Activated CD4-positive, alpha-beta T cell treated with anti-CD3 and anti-CD28 coated beads for 1 hour (primary cell): Measurements from ENCODE around the gene EIF4G3.
"Not testable (repeated sequence)": the region's sequence is repeated elsewhere in the genome, so short reads cannot be mapped to it uniquely, and the experiment has no call there.

Experiments used
- DNase-seq: peaks from one replicate; pipeline ENCODE4 v3.0.0-alpha.2; 2020

The EIF4G3 gene

DNA sequence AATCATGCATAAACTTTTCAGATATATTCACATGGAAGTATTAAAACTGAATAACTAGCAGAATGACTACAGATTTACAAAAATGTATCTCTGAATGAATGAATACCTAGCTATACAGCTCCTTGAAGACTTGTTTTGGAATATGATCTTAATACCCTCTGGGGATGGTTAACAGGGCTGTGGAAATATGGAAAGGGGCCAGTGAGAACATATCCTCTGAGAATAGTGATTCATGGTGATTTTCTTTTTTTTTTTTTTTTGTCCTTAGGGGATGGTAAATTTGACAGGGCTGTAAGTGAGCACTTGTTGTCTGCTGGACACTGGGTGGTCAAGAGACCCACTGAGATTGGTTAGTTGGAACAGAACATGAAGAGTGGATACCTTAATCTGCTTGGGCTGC, 308.9 kb downstream of the EIF4G3 start:
- DNase-seq, result no peak

DNA sequence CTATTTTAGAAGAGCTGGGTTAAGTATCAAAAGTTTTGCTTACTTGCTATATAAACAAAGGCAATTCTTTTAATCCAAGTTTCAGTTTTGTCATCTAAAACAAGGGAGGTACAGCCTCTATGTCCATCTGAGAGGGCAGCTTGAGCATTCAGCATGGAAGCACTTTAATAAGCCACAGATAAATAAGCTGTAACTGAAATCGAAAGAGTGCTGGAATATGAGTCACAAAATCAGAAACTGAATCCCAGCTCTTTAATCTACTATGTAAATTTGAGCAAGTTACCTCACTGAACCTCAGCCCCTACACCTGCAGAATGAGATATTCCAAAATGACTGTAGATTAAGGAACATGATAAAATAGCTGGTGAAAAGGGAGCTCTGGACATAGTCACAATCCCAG, 309.6 kb downstream of the EIF4G3 start:
- DNase-seq, result no peak

DNA sequence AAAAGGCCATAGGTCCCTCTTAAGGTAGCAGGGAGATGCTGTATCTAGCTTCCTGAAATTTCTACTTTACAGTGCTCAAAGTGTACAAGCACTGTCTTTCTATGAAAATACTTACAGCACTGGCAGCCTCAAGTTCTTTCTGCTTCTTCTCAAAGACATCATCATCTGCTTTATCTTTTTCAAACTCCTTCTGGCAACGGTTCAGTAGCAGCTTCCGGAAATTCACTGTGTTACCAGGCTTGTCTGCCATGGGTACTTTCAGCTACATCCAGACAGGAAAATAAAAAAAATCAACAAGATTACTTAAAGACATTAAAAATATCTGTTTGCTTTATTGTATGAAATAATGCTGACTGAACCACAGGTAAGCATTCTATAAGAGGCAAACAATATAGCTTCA, 311.7 kb downstream of the EIF4G3 start:
- no peak for DNase-seq

DNA sequence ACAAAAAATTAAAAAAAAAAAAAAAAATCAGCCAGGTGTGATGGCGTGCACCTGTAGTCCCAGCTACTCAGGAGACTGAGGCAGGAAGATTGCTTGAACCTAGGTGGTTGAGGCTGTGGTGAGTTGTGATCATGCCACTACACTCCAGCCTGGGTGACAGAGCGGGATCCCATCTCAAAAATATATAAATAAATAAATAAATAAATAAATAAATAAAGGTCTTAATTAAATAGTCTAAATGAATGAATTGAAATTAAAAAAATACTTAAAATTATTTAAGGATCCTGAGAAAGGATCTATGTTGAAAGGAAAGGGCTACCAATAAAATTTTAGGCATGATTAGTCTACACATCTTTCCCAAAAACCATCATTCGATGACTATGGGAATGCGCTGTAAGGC, 322.2 kb downstream of the EIF4G3 start:
- DNase-seq, result no peak

DNA sequence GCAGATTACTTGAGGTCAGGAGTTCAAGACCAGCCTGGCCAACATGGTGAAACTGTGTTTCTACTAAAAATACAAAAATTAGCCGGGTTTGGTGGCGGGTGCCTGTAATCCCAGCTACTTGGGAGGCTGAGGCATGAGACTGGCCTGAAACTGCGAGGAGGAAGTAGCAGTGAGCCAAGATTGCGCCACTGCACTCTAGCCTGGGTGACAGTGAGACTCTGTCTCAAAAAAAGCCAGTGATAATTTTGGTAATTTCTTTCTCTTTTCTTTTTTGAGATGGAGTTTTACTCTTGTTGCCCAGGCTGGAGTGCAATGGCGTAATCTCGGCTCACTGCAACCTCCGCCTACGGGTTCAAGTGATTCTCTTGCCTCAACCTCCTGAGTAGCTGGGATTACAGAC, 324.9 kb downstream of the EIF4G3 start:
- not testable (repeated sequence) for DNase-seq

DNA sequence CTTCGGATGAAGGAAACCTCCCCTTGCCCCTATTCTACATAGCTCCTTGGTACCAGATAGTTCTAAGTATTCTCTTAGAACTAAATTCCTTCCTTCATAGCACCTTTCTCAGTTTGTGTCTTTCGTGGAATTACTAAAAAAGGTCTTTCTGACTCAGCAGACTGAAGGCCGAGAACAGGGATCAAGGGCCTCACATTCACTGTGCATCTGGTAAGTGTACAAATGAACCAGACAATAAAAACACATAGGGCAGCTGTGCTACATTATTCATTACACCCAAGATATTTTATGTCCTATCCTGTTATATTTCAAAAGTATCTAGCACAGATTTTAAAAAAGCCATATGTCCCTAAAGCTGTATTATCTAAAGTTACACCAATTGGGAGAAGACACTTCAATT, 326.7 kb downstream of the EIF4G3 start:
- DNase-seq, result no peak

DNA sequence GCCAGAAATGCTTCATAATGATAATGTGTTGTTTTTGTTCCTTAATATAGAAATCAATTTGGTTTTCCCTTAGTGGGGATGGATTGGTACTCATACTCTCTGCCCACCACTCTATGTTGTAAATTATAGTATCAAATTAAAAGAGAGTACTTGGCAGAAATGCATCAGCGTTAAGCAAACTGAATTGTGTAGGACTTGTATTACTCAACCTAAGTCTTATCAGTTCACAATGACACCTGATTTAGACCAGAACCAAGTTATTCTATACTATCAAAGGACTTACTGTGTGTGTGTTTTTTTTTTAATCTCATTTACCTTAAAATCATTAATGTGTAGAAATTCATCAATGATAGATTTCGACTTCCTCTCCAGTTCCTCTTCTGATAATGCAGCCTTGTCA, 327.6 kb downstream of the EIF4G3 start:
- no peak for DNase-seq

DNA sequence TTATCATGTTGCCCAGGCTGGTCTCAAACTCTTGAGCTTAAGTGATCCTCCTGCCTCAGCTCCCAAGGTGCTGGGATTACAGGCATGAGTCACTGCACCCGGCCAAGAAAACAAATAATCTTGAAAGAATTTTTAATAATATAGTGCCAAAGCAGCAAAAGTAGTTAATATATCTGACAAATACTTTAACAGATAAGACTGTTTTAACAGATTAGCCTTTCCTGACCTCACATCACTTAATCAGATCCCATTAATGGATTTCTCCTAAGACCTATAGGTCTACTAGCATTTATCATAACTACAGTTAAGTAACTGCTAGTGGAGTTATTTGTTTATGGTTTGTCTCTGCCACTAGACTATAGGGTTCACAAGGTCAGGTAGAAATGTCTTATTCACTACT, 328.5 kb downstream of the EIF4G3 start:
- no peak for DNase-seq

DNA sequence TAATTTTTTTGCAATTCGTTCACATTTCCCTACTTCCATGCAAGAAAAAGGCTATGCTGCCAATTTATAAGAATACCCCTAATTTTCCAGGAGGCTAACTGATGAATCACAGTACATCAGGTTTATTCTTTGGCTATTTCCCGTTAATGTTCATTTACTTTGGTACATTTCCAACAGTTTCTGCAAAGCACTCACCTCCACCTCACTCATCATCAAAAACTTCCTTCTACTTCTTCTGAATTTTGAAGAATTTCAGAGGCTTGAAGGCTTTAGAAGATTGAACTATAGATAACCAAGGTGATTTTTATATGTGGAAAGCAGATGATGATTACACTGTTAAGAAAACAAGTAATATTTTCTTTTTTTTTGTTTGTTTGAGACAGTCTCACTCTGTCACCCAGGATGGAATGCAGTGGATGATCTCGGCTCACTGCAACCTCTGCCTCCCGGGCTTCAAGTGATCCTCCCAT, 329.1 kb downstream of the EIF4G3 start:
- DNase-seq, result no peak

DNA sequence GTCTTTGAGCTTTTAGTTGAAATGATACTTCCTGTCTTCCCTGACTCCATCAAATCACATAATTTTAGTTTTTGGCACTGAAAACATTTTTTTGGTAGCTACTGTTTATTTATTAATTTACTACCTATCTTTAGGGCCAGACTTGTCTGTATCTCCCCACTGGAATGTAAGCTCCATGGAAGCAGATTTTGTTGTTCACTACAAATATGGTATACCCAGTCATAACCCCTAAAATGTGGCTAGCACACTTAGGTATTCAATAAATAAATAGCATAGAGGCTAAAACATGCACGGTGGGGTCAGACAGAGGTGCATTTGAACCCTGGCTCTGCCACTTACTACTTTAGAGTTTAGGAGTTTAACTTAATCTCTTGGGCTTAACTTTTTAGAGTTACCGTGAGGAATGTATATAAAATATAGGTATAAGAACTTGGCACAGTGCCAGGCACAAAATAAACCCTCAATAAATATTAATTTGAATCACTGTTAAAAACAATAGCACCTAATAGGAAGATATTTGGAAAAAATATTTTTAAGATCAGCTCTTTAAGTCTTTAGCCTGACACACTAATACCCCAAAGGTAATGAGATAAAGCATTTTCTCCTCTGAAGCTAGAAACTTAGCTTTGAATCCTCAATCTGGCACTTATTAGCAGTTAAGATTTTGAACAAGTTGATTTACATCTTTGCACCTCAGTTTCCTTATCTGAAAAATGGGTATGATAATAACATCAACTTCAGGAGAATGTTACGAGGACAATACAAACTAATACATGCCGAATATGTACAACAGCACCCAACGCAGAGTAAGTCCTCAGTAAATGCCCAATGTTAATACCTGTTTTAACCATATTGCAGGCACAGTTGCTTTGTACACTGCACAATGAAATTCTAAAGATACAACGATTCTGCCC, 330.0 kb downstream of the EIF4G3 start:
- DNase-seq, result no peak

DNA sequence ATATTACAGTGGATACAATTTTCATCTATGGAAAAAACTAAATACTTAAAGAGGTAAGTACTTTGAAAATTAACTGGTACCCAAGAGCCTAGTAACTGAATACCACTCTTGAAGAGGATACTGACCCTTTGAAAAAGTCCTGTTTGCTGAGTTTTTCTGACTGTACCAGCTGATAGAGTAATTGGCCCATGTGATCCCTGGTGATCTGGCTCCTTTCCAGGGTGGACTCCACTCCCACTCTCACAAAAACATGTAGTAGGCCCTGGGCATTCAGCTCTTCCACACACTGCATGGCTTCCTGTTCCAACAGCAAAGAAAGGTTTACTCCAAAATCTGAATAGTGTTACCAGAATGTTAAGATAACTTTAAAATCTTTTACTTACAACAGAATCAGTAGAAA, 336.0 kb downstream of the EIF4G3 start:
- DNase-seq, result no peak

DNA sequence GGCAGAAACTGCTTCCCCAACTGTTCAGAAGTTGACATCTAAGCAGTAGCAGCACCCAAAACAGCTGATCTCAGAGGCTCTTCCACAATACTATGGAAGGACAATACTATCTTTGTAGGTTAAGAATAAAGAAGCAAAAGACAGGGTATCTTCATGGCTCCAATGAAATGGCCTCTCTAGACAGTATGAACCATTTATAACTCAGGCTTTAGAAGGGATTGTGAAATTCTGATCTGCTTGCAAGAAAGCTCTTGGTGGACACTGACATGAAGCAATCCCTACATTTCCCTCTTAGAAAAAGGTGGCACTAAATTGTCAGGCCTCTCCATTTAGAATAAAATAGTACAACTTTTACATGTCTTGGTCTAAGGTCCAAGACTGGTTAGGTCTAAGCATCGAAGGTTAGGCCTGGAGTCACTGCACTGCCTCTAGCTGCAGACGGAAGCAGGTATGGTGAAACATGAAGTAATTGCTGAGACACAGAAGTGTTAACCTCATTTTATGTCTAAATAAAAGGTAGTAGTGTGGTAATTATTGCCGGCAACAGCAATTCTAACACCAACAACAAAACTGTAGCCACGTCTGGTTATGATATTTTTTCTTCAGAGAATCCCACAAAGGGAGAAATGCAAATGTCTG, 339.0 kb downstream of the EIF4G3 start:
- DNase-seq, result no peak

DNA sequence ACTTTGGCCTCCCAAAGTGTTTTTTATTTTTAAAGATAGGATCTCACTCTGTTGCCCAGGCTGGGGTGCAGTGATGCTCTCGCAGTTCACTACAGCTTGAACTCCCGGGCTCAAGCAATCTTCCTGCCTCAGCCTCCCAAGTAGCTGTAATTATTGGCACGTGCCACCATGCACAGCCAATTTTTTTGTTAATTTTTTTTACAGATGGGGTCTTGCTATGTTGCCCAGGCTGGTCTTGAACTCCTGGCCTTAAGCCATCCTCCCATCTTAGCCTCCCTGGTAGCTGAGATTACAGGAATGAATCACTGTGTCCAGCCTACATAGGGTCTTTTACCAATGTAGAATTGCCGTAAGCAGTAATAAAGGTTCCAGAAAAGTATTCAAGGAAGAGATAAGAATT, 340.5 kb downstream of the EIF4G3 start:
- DNase-seq, result no peak

DNA sequence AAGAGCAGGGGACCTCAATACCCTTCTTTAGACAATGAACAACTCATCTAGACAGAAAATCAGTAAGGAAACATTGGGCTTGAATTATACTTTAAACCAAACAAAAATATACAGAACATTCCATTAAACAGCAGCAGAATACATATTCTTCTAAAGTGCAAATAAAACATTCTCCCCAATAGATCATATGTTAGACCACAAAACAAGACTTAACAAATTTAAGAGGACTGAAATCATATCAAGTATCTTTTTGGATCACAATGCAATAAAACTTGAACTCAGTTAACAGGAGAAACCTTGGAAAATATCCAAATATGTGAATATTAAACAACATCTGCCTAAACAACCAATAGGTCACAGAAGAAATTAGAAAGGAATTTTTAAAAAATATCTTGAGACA, 341.9 kb downstream of the EIF4G3 start:
- DNase-seq, result no peak

DNA sequence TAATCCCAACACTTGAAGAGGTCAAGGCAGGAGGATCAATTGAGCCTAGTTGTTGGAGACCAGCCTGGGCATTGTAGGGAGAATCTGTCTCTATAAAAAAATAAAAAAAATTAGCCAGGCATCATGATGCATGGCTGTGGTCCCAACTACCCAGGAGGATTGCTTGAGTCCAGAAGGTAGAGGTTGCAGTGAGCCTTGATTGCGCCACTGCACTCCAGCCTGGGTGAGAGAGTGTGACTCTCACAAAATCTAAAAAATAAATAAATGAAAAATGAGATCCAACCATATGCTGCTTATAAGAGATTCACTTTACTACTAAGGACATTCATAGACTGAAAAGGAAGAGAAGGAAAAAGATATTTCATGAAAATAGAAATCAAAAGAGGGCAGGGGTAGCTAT, 342.5 kb downstream of the EIF4G3 start:
- no peak for DNase-seq

DNA sequence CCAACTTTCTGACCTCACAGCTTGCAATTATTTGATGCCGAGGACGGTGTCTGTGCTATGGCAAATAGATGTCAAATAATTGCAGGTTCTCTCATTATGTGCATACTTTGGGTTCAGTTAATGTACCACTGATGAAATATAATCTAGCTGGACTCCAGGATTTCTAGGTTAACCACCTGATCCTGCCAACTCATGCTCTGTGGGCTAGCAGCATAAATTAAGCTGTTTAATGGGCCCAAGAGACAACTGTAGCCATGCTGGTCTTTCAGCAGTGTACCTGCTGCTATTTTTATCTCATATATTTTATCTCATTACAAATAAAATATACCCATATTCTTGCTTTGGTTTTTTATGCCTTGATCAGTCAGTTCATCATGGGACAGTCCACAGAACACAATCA, 346.3 kb downstream of the EIF4G3 start:
- DNase-seq, result no peak

DNA sequence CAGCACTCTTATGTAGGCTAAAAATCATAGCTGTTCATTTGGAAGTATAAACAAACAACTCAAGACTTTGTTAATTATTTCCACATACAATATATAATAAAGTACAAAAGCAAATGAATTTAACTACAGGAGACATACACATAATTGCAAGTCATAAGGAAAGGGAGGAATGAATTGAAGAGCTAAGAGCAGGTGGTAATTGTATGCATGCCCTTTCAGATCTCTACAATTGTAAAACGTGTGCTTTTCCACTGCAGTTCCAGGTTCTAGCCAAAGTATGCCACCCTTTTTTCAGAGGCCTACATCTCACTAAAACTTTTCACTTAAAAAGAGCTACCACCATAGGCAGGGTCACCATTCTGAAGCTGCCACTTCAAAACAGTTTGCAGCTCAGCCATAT, 346.8 kb downstream of the EIF4G3 start:
- no peak for DNase-seq

DNA sequence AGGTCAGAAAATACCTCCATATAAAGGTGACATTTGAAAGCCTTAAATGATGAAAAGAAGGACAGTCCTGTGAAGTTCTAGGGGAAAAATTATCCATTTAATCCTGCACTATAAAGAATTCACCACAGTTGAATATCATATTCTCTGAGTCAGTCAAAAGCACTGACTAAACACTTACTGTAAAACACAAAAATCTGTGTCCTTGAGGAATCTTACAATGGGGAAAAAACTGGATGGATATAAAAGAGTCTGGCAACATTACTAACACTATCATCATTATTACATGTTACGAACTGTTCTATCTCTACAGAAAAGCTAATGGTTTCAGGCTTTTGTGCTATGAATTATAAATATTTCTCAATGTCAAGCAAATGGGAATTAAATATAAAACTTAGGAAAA, 347.2 kb downstream of the EIF4G3 start:
- DNase-seq, result no peak

DNA sequence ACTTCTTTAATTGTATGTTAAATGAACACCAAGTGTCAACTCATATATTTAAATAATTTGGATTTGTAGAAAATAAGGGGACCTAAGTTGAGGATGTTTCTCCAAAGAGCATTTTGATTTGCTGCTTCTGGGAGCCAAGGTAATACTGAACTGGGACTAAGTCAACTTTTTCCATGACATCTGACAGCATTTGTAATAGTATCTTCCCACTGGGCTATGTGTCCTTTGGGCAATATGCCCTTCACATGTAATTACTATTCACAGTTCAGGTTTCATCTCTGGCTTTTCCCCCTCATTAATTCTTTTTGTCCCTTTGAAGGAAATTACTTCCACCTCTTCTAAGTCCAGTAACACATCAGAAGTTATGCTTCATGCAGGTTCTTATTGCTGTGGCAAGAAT, 352.9 kb downstream of the EIF4G3 start:
- no peak for DNase-seq

DNA sequence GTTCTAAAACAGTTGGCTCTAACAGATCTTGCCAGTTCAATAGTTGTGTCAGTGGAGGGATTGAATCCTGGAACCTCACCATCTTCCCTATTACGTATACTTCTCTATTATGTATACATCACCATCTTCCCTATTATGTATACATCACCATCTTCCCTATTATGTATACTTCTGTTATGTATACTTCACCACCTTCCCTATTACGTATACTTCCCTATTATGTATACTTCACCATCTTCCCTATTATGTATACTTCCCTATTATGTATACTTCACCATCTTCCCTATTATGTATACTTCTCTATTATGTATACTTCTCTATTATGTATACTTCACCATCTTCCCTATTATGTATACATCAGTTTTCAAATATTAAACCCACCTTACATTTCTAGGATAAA, 355.2 kb downstream of the EIF4G3 start:
- DNase-seq, result no peak

DNA sequence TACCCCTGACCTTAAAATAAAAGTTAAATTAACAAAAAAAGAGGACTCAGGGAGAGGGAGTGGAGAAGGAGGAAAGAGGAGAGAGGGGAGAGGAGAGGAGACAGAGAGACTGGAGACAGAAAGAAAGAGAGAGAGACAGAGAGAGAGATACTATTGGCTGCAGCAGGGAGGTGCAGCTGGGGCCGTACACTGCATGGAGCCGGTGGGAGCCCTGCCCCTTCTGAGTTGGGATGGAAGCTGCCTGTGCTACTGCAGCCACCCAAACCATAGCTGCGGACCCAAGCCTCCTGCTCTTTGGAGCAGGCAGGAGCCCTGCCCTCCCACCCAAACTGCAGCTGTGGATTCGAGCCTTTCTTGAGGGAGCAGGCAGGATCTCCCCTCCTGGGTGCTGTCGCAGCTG, 356.9 kb downstream of the EIF4G3 start:
- no peak for DNase-seq

DNA sequence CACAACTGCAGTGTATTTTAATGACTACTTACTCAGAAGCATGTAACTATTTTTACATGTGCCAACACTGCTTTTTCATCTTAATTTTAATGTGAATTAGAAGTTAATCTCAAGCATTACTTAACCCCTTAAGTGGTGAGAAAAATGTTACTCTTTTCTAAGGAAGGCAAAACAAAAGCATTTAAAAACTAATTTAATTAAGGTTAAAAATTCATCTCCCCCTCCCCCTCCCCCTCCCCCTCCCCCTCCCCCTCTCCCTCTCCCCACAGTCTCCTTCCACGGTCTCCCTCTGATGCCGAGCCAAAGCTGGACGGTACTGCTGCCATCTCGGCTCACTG, 362.2 kb downstream of the EIF4G3 start:
- no peak for DNase-seq

DNA sequence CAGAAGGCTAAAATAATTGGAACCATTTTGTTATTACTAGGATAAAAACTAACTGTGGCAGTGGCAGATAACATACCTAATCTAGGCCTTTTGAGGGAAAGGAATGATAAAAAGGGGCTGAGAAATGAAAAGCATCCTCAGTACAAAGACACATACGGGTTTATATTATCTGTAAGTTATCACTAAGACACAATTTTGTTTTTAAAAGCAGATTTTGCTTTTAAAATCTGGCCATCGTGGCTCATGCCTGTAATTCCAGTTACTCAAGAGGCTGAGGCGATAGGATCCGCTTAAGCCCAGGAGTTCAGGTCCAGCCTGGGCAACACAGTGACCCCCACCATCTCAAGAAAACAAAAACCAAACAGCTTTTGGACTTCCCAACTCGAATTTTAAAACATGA, 364.8 kb downstream of the EIF4G3 start:
- no peak for DNase-seq

DNA sequence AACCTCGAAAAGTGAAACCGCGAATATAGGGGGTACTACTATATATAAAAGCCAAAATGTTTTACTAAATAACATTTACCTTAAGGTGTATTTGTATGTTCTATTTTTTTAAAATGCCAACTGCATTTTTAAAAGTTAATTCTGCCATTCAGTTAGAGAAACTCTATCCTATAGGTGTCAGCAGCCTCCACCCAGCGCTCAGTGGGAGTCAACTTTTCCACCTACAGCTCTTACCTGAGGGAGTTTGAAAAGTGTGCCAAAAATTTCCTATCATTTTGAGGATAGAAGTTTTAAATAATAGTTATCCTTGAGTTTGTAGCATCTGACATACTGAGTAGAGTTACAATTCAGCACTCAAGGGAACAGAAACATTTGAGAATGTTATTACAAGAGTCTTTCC, 383.5 kb downstream of the EIF4G3 start:
- DNase-seq, result no peak

DNA sequence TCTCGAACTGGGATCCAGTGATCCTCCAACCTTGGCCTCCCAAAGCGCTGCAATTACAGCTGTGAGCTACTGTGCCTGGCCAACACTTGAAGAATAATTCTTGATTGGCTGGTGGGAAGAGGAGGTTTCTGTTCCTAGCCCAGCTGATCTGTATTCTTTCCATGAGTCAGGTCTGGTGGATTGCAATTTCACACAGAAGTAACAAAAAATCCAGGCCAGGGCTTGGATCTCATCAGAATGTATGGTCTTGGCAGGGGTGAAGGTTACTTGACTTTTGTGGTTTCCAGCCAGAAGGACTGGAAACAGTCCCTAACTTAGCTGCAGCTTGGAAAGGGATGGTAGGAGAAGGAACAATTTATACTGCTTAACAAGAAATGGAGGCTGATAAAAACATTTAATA, 384.5 kb downstream of the EIF4G3 start:
- DNase-seq, result no peak
